ENCODE measurements around the gene MLANA. TPM values are rescaled to one million over a fixed set of nuclear protein-coding genes. Genes with fewer than 3 reads are reported as not detected.
"Not testable (repeated sequence)": the region's sequence is repeated elsewhere in the genome, so short reads cannot be mapped to it uniquely, and the experiment has no call there.

Gene MLANA
- total RNA-seq, 1 donor from 2014 or later, result not detected

GRCh38 chr9:5868235-5868634 lies 22.5 kb upstream of the MLANA start:
- intact Hi-C loops (cut with micrococcal nuclease), result loop anchor here (2.0 kb wide), 1 partner anchor 15 kb away; no protein-coding TSS in a partner anchor

- intact Hi-C loops (cut with micrococcal nuclease), result loop anchor here (2.0 kb wide), 1 partner anchor 17 kb away; no protein-coding TSS in a partner anchor
These were observed 21.2 kb upstream of the MLANA start for GRCh38 chr9:5869315-5870019.

DNA sequence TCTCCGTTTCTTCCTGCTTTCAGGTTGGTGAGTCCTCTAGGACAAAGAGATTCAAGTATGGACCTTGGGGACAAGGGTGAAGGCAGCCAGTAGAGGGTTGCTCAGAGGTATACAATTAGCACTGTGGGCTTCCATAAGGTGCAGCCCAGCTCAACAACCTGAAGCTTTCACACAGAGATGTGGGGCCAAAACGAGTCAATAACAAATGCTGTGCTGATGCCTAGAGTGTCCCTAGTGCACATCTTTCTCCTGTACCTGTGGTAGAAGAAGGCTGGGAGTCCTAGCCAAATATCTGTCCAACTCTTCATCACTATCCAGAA lies 20.7 kb upstream of the MLANA start:
- intact Hi-C loops (cut with micrococcal nuclease), result no loop called here

- intact Hi-C loops (cut with micrococcal nuclease), result no loop called here
These were observed 20.0 kb upstream of the MLANA start for GRCh38 chr9:5870691-5871090.

GRCh38 chr9:5871785-5872184 lies 18.9 kb upstream of the MLANA start:
- intact Hi-C loops (cut with micrococcal nuclease), result no loop called here

DNA sequence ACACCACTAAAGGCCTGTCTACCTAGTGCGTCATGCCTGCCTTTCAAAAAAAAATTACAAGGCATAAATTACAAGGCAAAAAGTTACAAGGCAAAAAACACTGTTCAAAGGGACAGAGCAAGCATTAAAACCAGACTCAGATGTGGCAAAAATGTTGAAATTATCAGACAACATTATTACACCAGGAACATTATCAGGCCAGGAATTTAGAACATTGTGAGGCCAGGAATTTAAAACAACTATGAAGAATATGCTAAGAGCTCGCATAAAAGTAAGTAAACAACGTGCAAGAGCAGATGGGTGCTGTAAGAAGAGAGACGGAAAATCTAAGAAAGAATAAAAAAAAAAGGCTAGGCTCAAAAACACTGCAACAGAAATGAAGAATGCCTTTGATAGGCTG lies 18.2 kb upstream of the MLANA start:
- intact Hi-C loops (cut with micrococcal nuclease), result no loop called here

GRCh38 chr9:5873439-5873838 lies 17.2 kb upstream of the MLANA start:
- intact Hi-C loops (cut with micrococcal nuclease), result no loop called here

DNA sequence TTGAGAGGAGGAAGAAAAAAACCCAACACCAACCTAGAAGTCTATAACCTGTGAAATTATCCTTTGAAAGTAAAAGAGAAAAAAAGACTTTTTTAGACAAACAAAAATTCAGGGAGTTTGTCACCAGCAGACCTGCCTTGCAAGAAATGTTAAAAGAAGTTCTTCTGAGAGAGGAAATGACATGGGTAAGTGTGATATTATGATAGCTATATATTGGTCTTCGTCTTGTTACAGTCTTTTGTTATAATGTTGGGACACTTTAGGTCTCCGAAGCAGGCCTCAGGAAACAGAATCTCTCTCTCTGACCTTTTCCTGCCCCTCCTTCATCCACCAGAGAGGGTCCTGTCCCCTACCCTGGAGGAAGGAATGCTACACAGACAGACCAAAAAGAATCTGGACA lies 16.6 kb upstream of the MLANA start:
- intact Hi-C loops (cut with micrococcal nuclease), result no loop called here

DNA sequence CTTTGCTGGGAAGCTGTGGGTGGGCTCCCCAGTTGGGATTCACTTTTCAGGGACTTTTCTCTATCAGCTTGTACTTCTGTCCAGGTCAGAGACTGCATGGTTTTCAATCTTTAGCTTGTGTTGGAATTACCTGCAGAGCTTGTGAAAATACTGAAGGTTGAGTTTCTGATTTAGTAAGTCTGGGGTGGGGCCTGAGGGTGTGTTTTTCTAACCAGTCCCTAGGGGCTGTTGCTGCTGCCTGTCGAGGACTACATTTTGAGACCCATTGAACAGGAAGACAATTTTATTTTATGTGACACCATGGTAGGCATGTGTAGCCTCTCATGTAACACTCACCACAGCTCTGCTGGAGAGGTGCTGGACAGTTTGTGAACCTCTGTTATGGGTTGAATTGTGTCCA lies 14.7 kb upstream of the MLANA start:
- intact Hi-C loops (cut with micrococcal nuclease), result no loop called here

DNA sequence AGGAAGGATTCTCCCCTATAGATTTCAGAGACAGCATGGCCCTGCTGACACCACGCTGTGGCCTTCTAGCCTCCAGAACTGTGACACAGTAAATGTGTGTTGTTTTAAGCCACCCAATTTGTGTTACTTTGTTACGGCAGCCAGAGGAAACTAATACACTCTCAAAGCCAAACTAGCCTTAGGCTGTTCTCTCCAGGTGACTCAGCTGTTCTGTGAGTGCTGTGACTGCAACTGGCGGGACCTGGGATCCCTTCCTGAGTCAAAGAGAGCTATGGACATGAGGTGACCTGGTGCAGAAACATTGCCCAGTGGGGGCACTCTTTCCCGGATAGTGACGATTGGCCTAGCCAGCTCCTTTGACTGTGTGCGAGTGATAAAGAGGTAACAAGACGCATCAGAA lies 14.0 kb upstream of the MLANA start:
- intact Hi-C loops (cut with micrococcal nuclease), result no loop called here

GRCh38 chr9:5879419-5880181 lies 11.1 kb upstream of the MLANA start:
- intact Hi-C loops (cut with micrococcal nuclease), result loop anchor here (2.0 kb wide), 1 partner anchor 35 kb away; no protein-coding TSS in a partner anchor

- intact Hi-C loops (cut with micrococcal nuclease), result not testable (repeated sequence)
These were observed 8.3 kb upstream of the MLANA start for GRCh38 chr9:5882244-5883012.

DNA sequence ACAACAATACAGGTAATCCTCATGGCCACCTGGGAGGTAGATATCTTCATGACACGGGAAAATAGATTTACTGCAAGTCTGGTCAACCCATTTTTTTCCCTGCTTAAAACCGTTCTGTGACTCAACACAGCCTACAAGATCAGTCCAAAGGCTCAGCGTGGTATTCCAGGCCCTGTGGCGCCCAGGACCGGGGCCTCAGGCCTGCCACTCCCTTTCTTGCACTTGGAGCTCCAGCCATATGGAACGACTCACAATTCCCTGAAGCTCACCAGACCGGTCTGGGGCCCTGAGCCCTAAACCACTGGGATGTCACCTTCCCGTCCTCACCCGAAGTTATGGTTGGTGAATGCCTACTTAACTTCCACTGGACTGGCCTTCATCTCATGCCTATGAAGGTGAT lies 6.5 kb upstream of the MLANA start:
- intact Hi-C loops (cut with micrococcal nuclease), result no loop called here

- intact Hi-C loops (cut with micrococcal nuclease), result loop anchor here (1.0 to 2.0 kb wide), 3 partner anchors 54 to 168 kb away; partner anchors contain the start of gene ERMP1
These were observed 4.4 kb upstream of the MLANA start for GRCh38 chr9:5886114-5886939.

DNA sequence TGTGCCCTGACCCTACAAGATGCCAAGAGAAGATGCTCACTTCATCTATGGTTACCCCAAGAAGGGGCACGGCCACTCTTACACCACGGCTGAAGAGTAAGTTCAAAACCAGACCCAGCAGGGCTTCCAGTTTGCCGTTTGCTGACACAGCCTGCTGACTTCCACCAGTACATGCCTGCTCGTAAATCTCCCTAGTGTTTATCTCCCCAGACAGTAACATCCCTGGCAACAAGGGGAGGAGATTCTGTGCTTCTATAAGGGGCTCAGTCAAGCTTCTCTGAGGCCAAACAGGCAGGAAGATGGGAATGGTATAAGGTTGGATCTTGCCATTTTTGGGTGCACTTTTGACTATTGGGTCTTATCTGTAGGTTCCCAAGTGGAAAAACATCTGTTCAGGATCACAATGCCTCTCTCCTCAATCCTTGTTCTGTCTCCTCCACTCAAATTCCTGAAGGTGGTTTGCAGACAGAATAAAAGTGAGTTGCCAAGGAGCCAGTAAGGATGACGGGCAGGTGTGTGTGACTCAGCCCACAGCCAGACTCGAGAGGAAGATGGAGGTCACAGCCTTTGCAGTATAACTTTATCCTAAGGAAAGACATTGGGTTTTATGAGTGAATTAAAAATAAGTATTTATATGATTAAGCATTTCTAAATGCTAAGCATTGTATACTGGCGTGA lies 1.9 kb downstream of the MLANA start:
- intact Hi-C loops (cut with micrococcal nuclease), result no loop called here

DNA sequence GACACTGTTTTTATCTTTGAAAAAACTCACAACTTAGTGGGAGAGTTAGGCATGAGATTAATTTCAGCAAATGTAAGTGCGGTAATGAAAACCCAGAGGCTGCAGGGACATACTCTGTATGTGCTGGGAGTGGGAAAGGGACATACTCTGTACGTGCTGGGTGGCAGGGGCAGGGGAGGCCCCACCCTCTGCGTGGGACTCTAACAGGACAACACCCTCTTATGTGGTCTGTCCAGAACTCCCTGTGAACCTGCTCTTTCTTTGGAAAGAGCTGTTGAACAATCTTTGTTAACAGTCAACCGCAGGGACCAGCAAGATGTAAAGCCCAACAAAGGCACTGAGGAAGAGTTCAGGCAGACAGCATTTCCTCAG lies 2.4 kb downstream of the MLANA start:
- intact Hi-C loops (cut with micrococcal nuclease), result no loop called here

DNA sequence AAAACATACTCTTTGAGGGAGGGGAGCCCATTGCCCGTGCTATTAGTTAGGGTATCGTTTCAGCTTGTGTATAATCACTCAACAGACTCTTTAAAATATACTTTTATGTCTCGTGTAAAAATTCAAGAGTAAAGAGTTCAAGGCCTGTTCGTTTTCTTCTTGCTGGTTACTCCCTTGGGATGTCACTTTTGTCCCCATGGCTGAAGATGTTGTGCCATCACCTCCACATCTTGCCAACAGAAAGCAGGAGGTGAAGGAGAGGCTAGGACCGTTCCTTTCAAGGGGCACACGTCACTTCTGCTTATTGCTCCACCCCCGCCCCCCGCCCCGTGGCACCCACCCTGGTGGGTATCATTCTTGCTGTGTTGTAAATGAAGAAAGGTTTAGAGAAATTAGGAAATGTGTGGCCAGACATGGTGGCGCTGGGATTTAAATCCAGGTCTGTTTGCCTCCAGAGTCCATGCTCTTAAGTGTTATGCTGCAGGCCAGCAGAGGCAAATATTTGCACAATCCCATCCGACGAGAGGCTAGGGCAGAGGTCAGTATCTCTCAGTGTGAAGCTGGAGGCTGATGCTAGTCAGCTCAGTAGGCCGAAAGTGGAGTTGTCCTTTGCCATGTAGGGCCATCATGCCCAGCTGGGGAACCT lies 3.0 kb downstream of the MLANA start:
- intact Hi-C loops (cut with micrococcal nuclease), result no loop called here

GRCh38 chr9:5894237-5894959 lies 3.7 kb downstream of the MLANA start:
- intact Hi-C loops (cut with micrococcal nuclease), result no loop called here

DNA sequence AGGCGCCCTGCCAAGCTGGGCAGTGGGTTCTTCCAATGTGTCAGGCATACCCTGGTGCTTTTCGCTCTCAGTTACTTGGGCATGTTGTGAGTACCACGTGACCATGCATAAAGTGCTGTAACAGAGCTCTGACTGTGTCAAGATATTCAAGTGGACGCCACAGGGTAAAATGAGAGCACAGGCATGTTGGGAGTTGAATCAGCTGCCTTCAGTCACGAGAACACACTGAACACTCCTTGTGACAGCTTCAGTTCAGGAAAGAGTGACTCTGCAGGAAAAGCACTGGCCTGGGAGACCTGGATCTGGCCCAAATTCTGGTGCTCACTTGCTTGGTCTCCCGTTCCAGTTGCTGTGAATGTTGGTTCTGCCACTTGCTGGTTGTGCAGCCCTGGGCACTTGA lies 5.1 kb downstream of the MLANA start:
- intact Hi-C loops (cut with micrococcal nuclease), result no loop called here

DNA sequence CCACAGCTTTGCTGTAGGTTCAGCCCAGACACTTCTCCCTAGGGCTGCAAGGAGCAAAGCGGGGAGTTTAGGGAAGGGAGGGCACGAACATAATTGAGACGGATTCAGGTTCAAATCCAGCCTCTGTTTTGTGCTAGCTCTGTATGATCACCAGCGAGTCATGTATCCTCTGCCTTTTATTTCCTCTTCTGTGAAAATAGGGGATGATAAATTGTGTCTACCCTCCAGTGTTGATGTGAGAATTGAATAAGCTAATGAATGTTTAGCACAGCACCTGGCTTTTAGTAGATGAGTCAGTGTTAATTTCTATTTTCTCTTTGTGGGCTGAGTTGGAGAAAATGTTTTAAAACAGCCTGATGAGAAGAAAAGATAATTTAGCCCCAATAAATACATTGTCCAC lies 6.2 kb downstream of the MLANA start:
- intact Hi-C loops (cut with micrococcal nuclease), result no loop called here

All from T-helper 2 cell treated with Interferon-gamma antibody and Interleukin-4, amounts not matched to agents 100 ng/mL and 5 ng/mL, for 36 hours (primary cell).